K562 (cell line): ENCODE results near the gene RFPL3. TPM values are rescaled to one million over a fixed set of nuclear protein-coding genes. Genes with fewer than 3 reads are reported as not detected.
"Not testable (repeated sequence)": the region's sequence is repeated elsewhere in the genome, so short reads cannot be mapped to it uniquely, and the experiment has no call there.

Source experiments
- ATAC-seq: fragments of 200-7000 bp; cut with Tn5 transposase; 3 replicates; pipeline ENCODE4 v1.9.1; 2020; ENCODE audit warnings: moderate library complexity
- BruUV-seq: library from RNA; stranded (reverse); fragments of 400-500 nt; replicated peaks from 2 replicates; lab custom pipeline; 2021; lab: Mats Ljungman, UMichigan
- CTCF ChIA-PET: fragments of 300-600 bp; formaldehyde crosslinking; extraction: SDS; loops from one replicate; lab custom pipeline; 2021; ENCODE audit warnings: low intra/inter-chr PET ratio; lab: Yijun Ruan, JAX
- POLR2A ChIA-PET: fragments of 300-600, 350-650 bp; sonication (Branson Sonifier 250); formaldehyde crosslinking; extraction: SDS; loops from one replicate; lab custom pipeline; 2021; ENCODE audit warnings: antibody characterized with exemption, inconsistent platforms; lab: Yijun Ruan, JAX
- DNase-seq, 4 experiments: peaks; one replicate each; pipeline versions ENCODE4 v3.0.0 to v3.0.0-alpha.2; 2011 to 2018; ENCODE audit warnings: low spot score in 3 of 4, mixed read lengths in 3 of 4; ENCODE audit errors: extremely low read depth in 1 of 4
- FAIRE-seq: peaks from 2 replicates; lab custom pipeline; 2011; peaks lifted over from hg19 to GRCh38; lab: Jason Lieb, UNC
- H2AFZ ChIP-seq: 2 replicates; pipeline ENCODE4 v1.6.0; 2011; ENCODE audit warnings: low read depth, low read length, control low read depth, inconsistent platforms
- H3K27ac ChIP-seq: fragments of 200-600 bp; 3 replicates; pipeline ENCODE4 v1.8.0; 2011; ENCODE audit warnings: low read depth, mild to moderate bottlenecking, control low read depth, inconsistent platforms, low read length, moderate library complexity, mixed read lengths; ENCODE audit errors: extremely low read depth
- H3K27me3 ChIP-seq, 2 experiments: fragments of 300-600 bp in 1 of 2; 2 replicates in 1 of 2; 3 replicates in 1 of 2; pipeline versions ENCODE4 v1.6.0 to v1.8.0; 2011; ENCODE audit warnings: inconsistent platforms in 2 of 2, low read length in 2 of 2, mild to moderate bottlenecking in 1 of 2, mixed read lengths in 1 of 2, moderate library complexity in 1 of 2; ENCODE audit not compliant: control insufficient read depth in 2 of 2, insufficient read depth in 2 of 2
- H3K36me3 ChIP-seq: fragments of 300-600 bp; 3 replicates; pipeline ENCODE4 v1.8.0; 2011; ENCODE audit warnings: mild to moderate bottlenecking, low read length, inconsistent platforms; ENCODE audit not compliant: control insufficient read depth, insufficient read depth
- H3K4me1 ChIP-seq, 2 experiments: fragments of 200-600 bp in 1 of 2; replicated peaks in 1 of 2; 2 replicates in 1 of 2; 3 replicates in 1 of 2; pipeline versions ENCODE4 v1.5.1 to v1.8.0; 2011; ENCODE audit warnings: inconsistent platforms in 2 of 2, low read length in 2 of 2, mild to moderate bottlenecking in 1 of 2, mixed read lengths in 1 of 2, moderate library complexity in 1 of 2; ENCODE audit not compliant: control insufficient read depth in 2 of 2, insufficient read depth in 2 of 2
- H3K4me2 ChIP-seq: 2 replicates; pipeline ENCODE4 v1.6.1; 2011; ENCODE audit warnings: low read length, control low read depth, inconsistent platforms, mixed read lengths; ENCODE audit not compliant: insufficient read depth
- H3K4me3 ChIP-seq: fragments of 200-600 bp; sonication (generic), shearing (Covaris generic); 2 replicates; pipeline ENCODE4 v1.5.1; 2016; ENCODE audit warnings: control low read depth, inconsistent platforms
- H3K79me2 ChIP-seq: fragments of 200-600 bp; 3 replicates; pipeline ENCODE4 v1.8.0; 2011; ENCODE audit warnings: low read length, inconsistent platforms; ENCODE audit not compliant: control insufficient read depth, insufficient read depth
- H3K9ac ChIP-seq, 2 experiments: 2 replicates each; pipeline versions ENCODE4 v1.6.0 to v1.6.1; 2011; ENCODE audit warnings: low read depth in 2 of 2, low read length in 2 of 2, control low read depth in 1 of 2, inconsistent platforms in 1 of 2, mild to moderate bottlenecking in 1 of 2, mixed read lengths in 1 of 2; ENCODE audit not compliant: insufficient read depth in 1 of 2
- H3K9me1 ChIP-seq: one replicate; pipeline ENCODE4 v1.6.0; 2011; ENCODE audit warnings: inconsistent platforms, mild to moderate bottlenecking, low read length, moderate library complexity; ENCODE audit not compliant: control insufficient read depth, insufficient read depth
- H3K9me3 ChIP-seq: replicated peaks from 2 replicates; pipeline ENCODE4 v1.5.1; 2011; ENCODE audit warnings: low read depth, low read length, inconsistent platforms; ENCODE audit not compliant: control insufficient read depth, insufficient read depth
- H4K20me1 ChIP-seq: replicated peaks from 2 replicates; pipeline ENCODE4 v1.6.1; 2011; ENCODE audit warnings: low read length, inconsistent platforms, mixed read lengths; ENCODE audit not compliant: control insufficient read depth, insufficient read depth
- KAT2B ChIP-seq: IDR thresholded peaks from one replicate; pipeline ENCODE4 v1.6.1; 2012; ENCODE audit warnings: low read depth, mild to moderate bottlenecking, control low read depth, inconsistent platforms, low read length, moderate library complexity
- OTX1 ChIP-seq: fragments of 450-650 bp; formaldehyde crosslinking; IDR thresholded peaks from 2 replicates; pipeline ENCODE4 v1.4.0; 2022; ENCODE audit warnings: mild to moderate bottlenecking
- ZFP1 ChIP-seq: fragments of 450-650 bp; formaldehyde crosslinking; IDR thresholded peaks from 2 replicates; pipeline ENCODE4 v1.4.0; 2020; ENCODE audit warnings: mild to moderate bottlenecking, mixed read lengths
- ZNF146 ChIP-seq: IDR thresholded peaks from one replicate; pipeline ENCODE4 v1.6.1; 2018; ENCODE audit warnings: missing compliant biosample characterization; ENCODE audit not compliant: unreplicated experiment
- WGBS: fragments of 100-300 bp; shearing (Covaris generic); methylation state at CpG from one replicate; pipeline ENCODE4 v1.1.6; 2016; ENCODE audit warnings: low coverage, mixed read lengths; ENCODE audit not compliant: insufficient coverage; ENCODE audit errors: missing lambda C conversion rate; 5-methylcytosine and 5-hydroxymethylcytosine counted together
- in situ Hi-C: fragments of 300-500 bp; cut with MboI; formaldehyde crosslinking; loops from 4 replicates; pipeline ENCODE4 v1.15.0; 2018; ENCODE audit warnings: inconsistent platforms, mixed read lengths
- intact Hi-C: fragments of 100-400 bp; cut with micrococcal nuclease; formaldehyde crosslinking; loops from 2 replicates; pipeline ENCODE4 v1.14.2; 2022
- polyA plus RNA-seq, 8 experiments: library from polyadenylated mRNA; depleted of rRNA in 4 of 8; stranded (reverse) in 5 of 8; unstranded in 3 of 8; fragments of >200 nt; fragmentation: Nextera tagmentation in 2 of 8; fragmentation: Illumina TruSeq in 1 of 8; extraction: Ambion mirVana in 2 of 8; extraction: Trizol in 1 of 8; gene quantifications; 2 replicates each; pipeline versions ENCODE4 v1.2.1 to v1.2.3, GENCODE V29; 2011 to 2014; ENCODE audit warnings: inconsistent platforms in 1 of 8, missing spikeins in 1 of 8
- total RNA-seq, 7 experiments: library from RNA; depleted of rRNA in 6 of 7; stranded (reverse); fragments of >200 nt in 6 of 7; fragmentation: Illumina TruSeq in 2 of 7; extraction: Trizol in 2 of 7; gene quantifications; 2 replicates each; pipeline versions ENCODE4 v1.2.1 to v1.2.3, GENCODE V29; 2011 to 2021; ENCODE audit warnings: low replicate concordance in 1 of 7
- TF ChIP-seq, protein P1 (sequence below): sonication (generic); formaldehyde crosslinking; IDR thresholded peaks from 2 replicates; pipeline ENCODE4 v1.8.0; 2023; ENCODE audit warnings: mild to moderate bottlenecking, missing genetic modification reagents
- TF ChIP-seq, protein P2 (sequence below): fragments of 450-650 bp; IDR thresholded peaks from 2 replicates; pipeline ENCODE4 v1.6.1; 2017; ENCODE audit warnings: antibody characterized with exemption

Gene RFPL3
- total and polyA plus RNA-seq, 9 of the 15 experiments (the other 6 are each of a cell fraction or from before 2014, with no cell fraction given): not detected

DNA sequence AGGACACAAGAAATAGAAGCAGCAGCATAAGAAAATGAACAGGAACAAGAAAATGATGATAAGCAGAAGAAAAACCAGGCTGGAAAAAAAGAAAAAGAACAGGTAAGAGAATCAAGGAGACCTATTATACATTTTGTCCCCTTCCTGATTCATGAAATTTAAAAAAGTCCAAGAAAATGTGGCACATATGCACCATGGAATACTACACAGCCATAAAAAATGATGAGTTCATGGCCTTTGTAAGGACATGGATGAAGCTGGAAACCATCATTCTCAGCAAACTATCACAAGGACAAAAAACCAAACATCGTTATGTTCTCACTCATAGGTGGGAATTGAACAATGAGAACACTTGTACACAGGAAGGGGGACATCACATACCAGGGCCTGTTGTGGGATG lies 5.8 kb upstream of the RFPL3 start:
- H3K4me2 ChIP-seq, ATAC-seq, H3K36me3 ChIP-seq, H3K79me2 ChIP-seq, DNase-seq, H4K20me1 ChIP-seq, H3K4me3 ChIP-seq, H3K9me3 ChIP-seq, BruUV-seq, in situ Hi-C loops, H3K9ac ChIP-seq, FAIRE-seq, H3K9me1 ChIP-seq, H3K27ac ChIP-seq, intact Hi-C loops, CTCF ChIA-PET, H2AFZ ChIP-seq, H3K27me3 ChIP-seq: not testable (repeated sequence)
- peaks cover 0 to 14% of the 10 kb centered on the region in 2 experiments; a peak in 2 of 5 replicates for H3K4me1 ChIP-seq
- WGBS: 0% methylated on average over 1 of the region's 1 CpG
- TF ChIP-seq ZNF146 (CRISPR knock-in tag): peak; percentile 64
- POLR2A ChIA-PET: interaction anchor here (0.5 kb wide), 1 partner anchor 117 kb away, joined by 3 read pairs; no protein-coding TSS in a partner anchor

DNA sequence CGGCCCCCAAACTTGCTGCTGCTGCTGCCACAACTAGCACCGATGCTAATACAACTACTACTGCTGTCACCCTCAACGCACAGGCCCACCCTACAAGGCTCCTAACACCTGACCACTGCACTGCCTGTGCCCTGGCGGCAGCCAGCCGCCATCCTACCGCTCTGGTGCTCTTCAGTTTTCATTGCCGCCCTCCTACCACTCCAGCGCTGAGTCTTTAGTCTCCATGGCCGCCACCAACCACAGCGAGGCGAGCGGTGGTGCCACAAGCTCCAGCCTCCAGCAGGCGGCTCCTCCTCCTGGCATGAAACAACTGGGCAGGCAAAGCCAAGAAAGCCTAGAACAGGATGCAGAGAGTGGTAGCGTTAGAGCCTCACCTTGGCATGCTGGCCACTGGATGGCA lies 5.0 kb upstream of the RFPL3 start:
- FAIRE-seq (no peak), ATAC-seq (no peak), DNase-seq (no peak)
- H3K4me2 ChIP-seq: no peak overlapping the region
- no peaks in the 10 kb centered on the region for H3K79me2 ChIP-seq
- CTCF ChIA-PET: no interaction called here
- H3K4me3 ChIP-seq: no peak overlapping the region
- H3K4me1 ChIP-seq: peaks cover 0 to 14% of the 10 kb centered on the region in 2 experiments; a peak in 2 of 5 replicates
- 1% methylated on average over 12 of the region's 14 CpGs for WGBS
- H3K27me3 ChIP-seq: peaks cover 0 to 7% of the 10 kb centered on the region in 2 experiments; a peak in 3 of 5 replicates
- no peaks in the 10 kb centered on the region for H3K9me3 ChIP-seq
- no peaks in the 10 kb centered on the region for H4K20me1 ChIP-seq
- TF ChIP-seq ZFP1 (CRISPR knock-in tag) (no peak), OTX1 (no peak), KAT2B (no peak)
- TF ChIP-seq, protein P1, sequence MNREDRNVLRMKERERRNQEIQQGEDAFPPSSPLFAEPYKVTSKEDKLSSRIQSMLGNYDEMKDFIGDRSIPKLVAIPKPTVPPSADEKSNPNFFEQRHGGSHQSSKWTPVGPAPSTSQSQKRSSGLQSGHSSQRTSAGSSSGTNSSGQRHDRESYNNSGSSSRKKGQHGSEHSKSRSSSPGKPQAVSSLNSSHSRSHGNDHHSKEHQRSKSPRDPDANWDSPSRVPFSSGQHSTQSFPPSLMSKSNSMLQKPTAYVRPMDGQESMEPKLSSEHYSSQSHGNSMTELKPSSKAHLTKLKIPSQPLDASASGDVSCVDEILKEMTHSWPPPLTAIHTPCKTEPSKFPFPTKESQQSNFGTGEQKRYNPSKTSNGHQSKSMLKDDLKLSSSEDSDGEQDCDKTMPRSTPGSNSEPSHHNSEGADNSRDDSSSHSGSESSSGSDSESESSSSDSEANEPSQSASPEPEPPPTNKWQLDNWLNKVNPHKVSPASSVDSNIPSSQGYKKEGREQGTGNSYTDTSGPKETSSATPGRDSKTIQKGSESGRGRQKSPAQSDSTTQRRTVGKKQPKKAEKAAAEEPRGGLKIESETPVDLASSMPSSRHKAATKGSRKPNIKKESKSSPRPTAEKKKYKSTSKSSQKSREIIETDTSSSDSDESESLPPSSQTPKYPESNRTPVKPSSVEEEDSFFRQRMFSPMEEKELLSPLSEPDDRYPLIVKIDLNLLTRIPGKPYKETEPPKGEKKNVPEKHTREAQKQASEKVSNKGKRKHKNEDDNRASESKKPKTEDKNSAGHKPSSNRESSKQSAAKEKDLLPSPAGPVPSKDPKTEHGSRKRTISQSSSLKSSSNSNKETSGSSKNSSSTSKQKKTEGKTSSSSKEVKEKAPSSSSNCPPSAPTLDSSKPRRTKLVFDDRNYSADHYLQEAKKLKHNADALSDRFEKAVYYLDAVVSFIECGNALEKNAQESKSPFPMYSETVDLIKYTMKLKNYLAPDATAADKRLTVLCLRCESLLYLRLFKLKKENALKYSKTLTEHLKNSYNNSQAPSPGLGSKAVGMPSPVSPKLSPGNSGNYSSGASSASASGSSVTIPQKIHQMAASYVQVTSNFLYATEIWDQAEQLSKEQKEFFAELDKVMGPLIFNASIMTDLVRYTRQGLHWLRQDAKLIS: no peak
- TF ChIP-seq, protein P2, sequence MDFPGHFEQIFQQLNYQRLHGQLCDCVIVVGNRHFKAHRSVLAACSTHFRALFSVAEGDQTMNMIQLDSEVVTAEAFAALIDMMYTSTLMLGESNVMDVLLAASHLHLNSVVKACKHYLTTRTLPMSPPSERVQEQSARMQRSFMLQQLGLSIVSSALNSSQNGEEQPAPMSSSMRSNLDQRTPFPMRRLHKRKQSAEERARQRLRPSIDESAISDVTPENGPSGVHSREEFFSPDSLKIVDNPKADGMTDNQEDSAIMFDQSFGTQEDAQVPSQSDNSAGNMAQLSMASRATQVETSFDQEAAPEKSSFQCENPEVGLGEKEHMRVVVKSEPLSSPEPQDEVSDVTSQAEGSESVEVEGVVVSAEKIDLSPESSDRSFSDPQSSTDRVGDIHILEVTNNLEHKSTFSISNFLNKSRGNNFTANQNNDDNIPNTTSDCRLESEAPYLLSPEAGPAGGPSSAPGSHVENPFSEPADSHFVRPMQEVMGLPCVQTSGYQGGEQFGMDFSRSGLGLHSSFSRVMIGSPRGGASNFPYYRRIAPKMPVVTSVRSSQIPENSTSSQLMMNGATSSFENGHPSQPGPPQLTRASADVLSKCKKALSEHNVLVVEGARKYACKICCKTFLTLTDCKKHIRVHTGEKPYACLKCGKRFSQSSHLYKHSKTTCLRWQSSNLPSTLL: no peak
- in situ Hi-C loops (no loop called here), intact Hi-C loops (no loop called here)
- POLR2A ChIA-PET: no interaction called here
- no peak overlapping the region for H2AFZ ChIP-seq
- no TSS peak for BruUV-seq
- H3K27ac ChIP-seq: no peak overlapping the region
- H3K9me1 ChIP-seq: no peaks in the 10 kb centered on the region
- no peak overlapping the region for H3K9ac ChIP-seq
- H3K36me3 ChIP-seq: no peaks in the 10 kb centered on the region
